ENCODE data around the gene MBNL1. TPM values are rescaled to one million over a fixed set of nuclear protein-coding genes. Genes with fewer than 3 reads are reported as not detected.
A peak's percentile ranks its signal among the peaks of the same experiment; 100 is the strongest.
"Not testable (repeated sequence)": the region's sequence is repeated elsewhere in the genome, so short reads cannot be mapped to it uniquely, and the experiment has no call there.

The MBNL1 gene
- total RNA-seq, 1 experiment from 2014 or later: 161 TPM

DNA sequence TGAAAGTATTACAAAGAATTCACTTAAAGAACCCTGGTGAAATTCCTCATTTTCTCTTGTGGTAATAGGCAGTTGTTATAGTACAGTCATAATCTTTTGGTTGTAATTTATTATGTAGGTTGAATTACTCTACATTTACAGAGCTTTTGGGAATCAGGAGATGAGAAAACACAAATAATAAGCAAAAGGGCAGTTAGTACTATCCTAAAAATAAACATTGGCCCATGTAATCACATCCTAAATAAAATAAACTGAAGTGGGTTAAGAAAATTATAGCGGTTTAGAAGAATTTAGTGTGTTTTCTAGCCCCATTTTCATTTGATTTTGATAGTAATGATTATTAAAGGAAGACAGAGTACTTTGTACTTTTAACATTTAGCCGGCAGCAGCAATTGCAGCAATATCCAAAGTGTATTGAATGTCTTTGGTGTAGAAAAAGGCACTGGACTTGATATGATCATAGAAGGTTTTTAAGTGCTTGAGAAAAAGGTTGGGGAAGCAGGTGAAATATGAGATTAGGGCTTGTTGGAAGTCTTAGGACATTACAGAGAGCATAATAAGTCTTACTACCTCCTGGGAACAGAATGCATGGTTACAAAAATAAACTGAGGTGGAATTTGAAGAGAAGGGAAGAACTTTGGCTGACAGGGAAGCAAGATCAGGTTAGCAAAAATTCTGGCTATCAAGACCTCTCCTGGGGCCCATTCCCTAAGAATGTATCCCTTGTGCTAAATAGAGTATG is 79.9 kb downstream of the MBNL1 start:
- DNase-seq (ENCODE audit: low spot score): no peak

DNA sequence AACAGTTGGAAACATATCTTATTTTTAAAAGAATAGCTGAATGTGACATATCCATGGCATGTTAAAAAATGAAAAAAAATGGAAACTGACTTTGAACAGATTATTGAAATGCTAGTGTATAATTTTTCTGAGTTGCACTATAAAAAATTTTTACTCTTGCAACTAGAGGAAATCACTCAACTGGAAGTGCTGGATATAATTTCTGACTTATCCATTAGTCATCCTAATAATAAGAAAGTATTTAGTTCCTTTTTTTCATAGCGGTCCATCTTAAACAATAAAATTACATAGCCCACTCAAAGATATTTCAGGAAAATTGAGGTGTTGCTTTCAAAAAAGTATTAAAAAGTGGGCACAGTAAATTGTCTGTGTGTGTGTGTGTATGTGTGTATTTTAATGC is 80.7 kb downstream of the MBNL1 start:
- no peak for DNase-seq (ENCODE audit: low spot score)

DNA sequence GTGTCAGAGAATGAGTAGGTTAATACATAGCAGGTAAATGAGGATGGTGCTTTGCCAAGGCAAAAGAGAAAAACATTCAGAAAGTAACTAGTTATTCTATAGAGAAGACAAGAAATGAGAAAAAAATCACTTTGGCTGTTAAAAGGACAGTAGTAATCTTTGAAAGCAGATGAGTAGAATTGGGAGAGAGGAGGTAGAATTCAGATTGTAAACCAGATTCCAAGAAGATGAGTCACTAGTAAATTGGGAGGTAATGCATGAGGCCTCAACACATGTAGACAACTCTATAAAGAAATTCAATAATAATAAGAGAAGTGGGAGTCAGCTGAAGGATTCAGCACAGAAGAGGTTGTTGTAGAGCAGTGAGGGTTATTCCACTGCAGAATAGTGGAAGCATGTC is 81.4 kb downstream of the MBNL1 start:
- DNase-seq (ENCODE audit: low spot score): peak; percentile 36

- DNase-seq (ENCODE audit: low spot score): no peak
Observed at GRCh38 chr3:152350776-152351175, 82.0 kb downstream of the MBNL1 start.

DNA sequence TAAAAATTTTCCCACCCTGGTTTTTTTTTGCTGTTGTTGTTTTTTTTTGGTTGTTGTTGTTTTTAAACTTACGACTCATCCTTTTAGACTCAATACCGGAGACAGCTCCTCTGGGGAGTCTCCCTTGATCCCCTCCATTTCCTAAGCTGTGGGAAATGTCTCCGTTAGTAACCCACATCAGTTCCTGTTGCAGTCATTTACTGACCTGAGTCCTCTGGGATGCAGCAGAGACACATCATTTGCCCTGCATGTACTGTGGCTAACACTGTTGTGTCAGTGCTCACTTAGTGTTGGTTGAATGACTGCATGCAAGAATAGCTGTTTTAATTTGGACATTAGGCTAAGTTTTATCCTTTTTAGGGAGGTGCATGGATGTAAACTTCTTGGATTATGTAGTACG is 83.8 kb downstream of the MBNL1 start:
- peak; percentile 26 for DNase-seq (ENCODE audit: low spot score)

- DNase-seq (ENCODE audit: low spot score): no peak
Observed at GRCh38 chr3:152353578-152353977, 84.8 kb downstream of the MBNL1 start.

GRCh38 chr3:152355744-152356665 is 87.3 kb downstream of the MBNL1 start:
- DNase-seq (ENCODE audit: low spot score): no peak

GRCh38 chr3:152356870-152357276 is 88.1 kb downstream of the MBNL1 start:
- DNase-seq (ENCODE audit: low spot score): no peak

DNA sequence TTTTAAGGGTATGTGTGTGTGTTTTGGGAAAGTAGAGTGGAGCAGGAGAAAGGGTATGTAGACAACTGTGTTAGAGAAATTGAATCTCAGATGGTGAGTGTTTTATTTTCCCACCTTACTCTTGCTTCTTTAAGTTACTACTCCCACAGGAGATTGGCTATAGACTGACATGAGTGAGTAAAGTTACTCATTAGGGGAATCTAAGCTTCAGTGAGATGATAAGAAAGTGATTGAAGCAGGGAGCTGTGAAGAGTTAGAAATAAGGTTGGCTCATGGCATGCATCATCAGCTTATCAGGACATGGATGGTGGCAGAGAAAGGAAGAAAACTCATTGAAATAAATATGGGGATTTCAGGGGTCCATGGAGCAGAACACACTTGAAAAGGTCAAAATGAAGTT is 88.9 kb downstream of the MBNL1 start:
- no peak for DNase-seq (ENCODE audit: low spot score)

DNA sequence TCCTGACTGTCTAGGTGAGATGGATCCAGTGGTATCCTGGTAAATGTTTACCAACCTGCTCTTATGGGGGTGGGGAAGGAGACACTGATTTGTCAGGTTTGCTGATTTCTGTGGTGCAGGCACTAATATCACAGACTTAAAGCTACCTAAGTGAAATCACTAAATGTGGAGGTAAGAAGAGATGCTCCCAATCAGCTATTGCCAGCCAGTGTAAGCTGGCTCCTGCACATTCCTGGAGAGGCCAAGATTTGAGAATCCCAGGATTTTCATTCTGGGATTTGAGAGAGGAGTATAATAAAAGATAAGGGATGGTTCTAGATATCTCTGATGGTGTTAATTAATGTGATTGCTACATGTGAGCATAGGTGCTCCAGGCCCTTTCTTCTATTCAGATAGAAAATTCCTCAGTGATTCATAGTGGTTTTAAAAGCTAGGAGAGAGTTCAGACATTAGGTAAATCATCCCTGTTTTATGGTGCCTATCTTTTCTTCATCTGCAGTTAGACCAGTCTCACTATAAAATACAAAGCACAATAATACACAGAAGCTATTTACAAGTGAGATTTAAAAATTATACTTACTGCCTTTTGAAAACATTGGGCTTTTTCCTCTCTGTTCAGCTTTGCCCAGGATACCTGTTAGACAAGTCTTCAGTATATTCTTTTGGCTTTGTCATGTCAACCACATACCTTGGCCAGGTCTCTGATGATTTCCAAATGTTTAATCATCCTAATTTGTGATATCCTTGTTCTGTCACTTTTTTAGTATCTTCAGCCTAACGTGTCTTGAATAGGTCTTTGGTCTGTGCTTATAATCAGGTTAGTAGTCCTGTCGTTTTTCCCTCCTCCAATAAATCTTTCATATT is 90.9 kb downstream of the MBNL1 start:
- peak; percentile 36 for DNase-seq (ENCODE audit: low spot score)

DNA sequence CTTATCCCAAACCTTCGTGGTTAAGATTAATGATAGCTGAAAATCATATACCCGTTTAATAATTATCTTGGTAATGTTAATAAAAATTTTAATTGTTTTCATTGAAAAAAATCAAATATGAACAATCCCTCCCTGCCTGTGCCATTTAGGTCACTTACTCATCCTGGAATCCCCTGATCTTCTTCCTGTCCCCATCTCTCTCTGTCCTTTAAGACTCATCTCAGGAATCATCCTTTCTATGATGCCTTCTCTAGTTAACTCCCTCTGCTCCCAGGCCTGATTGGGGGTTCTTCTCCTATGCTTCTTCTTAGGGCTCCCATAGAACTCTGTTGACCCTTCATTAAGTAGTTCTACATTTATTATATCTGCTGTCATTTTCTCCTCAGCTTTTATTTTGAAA is 91.6 kb downstream of the MBNL1 start:
- DNase-seq (ENCODE audit: low spot score): no peak

GRCh38 chr3:152360966-152361365 is 92.2 kb downstream of the MBNL1 start:
- no peak for DNase-seq (ENCODE audit: low spot score)

DNA sequence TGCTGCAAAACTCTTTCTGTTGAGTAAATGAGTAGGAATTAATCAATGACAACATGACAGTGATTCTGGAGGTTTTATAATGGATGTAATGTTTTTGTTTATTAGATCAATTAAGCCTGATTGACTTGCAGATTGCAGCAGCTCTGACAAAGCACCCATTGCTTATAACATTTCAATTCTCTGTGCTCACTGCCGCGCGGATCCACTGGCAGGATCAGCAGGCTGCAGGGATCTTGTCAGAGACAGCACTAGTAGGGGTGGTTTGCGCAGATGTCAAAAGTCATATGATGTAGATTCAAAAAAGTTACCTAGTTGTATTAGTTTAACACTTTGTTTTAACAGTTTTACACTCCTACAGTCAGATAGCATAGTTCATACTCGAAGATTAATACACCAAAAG is 93.4 kb downstream of the MBNL1 start:
- no peak for DNase-seq (ENCODE audit: low spot score)

DNA sequence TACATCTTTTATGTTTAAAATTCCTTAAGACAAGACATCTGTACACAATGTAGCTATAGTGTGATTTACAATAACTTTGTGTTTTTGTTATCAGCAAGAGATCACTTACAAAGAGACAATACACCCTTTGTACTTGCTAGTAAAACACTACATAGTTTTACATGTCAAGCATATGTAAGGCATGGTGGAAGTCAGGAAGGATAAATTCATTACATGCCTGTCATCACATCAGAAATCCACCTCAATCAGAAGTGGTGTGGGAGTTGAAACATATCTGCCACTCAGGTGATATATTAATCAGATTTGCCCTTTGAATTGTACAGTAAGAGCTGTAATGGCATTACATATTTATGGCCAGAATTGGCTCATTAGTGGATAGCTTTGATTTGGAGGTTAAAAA is 95.5 kb downstream of the MBNL1 start:
- no peak for DNase-seq (ENCODE audit: low spot score)

GRCh38 chr3:152365126-152365525 is 96.4 kb downstream of the MBNL1 start:
- no peak for DNase-seq (ENCODE audit: low spot score)

- DNase-seq (ENCODE audit: low spot score): peak; percentile 39
Observed at GRCh38 chr3:152365766-152366593, 97.3 kb downstream of the MBNL1 start.

- DNase-seq (ENCODE audit: low spot score): not testable (repeated sequence)
Observed at GRCh38 chr3:152367192-152367591, 98.5 kb downstream of the MBNL1 start.

- not testable (repeated sequence) for DNase-seq (ENCODE audit: low spot score)
Observed at GRCh38 chr3:152372633-152373032, 103.9 kb downstream of the MBNL1 start.

- no peak for DNase-seq (ENCODE audit: low spot score)
Observed at GRCh38 chr3:152373379-152373778, 104.7 kb downstream of the MBNL1 start.

GRCh38 chr3:152374262-152374990 is 105.7 kb downstream of the MBNL1 start:
- peak; percentile 65 for DNase-seq (ENCODE audit: low spot score)

Measured in A172 (cell line).